Stimulated activated CD8-positive, alpha-beta memory T cell treated with anti-CD3 and anti-CD28 coated beads, Interleukin-4, amount 100 ng/mL, for 1 hour (primary cell): ENCODE measurements around the gene SOCS6.

Experiments
- DNase-seq, 2 donors: peaks; one replicate each; pipeline ENCODE4 v3.0.0-alpha.2; 2020; ENCODE audit warnings: low read depth in 2 of 2, low spot score in 1 of 2

The SOCS6 gene

GRCh38 chr18:70289351-70290312 is 787 bp downstream of the SOCS6 start:
- DNase-seq: no peak

DNA sequence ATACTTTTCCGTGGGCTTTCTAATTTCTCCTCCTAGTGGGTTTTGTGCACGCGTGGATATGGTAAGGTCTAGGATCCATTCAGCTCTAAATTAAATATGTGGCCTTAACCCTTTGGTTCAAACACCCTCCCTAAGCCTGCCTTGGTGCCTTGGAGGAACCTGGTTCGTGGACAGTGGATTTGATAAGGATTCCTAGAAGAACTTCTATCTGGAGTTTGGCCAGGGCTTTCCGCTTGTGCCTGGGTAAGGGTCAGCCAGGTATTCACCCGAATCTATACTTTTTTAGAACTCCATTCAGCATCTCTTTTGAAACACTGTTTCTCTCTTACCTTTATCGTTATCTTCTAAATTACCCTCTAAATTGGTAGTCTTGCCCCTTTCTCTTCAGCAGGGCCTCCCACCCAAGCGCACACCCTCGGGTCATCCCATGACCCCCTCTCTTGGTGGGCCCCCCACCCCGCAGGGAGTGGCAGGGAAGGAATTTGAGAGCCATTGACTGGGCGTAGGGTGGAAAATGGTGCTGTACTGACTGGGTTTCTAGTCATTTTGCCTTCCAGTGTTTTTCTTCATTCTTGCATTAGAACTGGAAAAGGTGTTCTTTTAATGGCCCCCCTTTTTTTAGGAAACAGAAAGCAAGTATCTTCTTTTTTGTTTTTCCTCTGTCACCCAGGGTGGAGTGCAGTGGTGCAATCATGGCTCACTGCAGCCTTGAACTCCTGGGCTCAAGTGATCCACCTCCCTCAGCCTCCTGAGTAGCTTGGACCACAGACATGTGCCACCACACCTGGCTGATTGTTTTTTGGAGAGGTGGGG is 1.8 kb downstream of the SOCS6 start:
- DNase-seq: no peak

GRCh38 chr18:70291295-70291574 is 2.4 kb downstream of the SOCS6 start:
- no peak for DNase-seq

GRCh38 chr18:70292628-70293027 is 3.8 kb downstream of the SOCS6 start:
- DNase-seq: no peak

- no peak for DNase-seq
Observed at GRCh38 chr18:70293166-70293565, 4.3 kb downstream of the SOCS6 start.

DNA sequence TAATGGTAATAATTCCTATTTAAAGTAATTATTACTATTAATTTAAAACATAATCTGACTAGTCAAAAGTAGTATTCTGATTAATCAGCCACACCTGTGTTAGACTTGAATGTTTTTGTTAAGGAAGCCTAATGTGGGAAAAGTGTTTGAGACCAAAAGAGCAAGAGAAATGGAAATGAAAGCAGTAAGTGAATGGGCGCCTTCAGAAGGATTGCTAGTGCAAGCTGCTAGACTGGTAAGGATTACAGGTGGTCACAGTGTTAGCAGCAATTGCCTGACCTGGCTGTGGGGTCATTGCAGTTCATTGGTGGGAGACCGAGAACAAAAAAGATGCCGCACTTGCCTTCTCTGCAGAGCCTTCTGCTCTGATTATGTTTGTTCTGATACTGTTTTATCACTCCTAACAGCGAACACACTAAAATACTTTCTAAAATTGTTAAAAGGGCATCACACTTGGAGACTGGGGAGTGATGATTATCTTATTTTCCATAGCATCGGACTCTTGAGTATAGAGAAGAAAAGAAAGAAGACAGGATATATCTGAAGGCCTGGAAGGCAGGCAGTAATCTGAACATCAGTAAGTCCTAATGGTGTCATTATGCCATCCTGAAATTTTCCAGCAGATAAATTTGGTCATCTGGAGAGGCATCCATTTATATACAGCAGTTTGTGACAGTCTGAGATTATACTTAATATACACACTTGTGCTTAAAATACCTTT is 5.8 kb downstream of the SOCS6 start:
- DNase-seq: no peak

- no peak for DNase-seq
Observed at GRCh38 chr18:70295192-70296188, 6.6 kb downstream of the SOCS6 start.

DNA sequence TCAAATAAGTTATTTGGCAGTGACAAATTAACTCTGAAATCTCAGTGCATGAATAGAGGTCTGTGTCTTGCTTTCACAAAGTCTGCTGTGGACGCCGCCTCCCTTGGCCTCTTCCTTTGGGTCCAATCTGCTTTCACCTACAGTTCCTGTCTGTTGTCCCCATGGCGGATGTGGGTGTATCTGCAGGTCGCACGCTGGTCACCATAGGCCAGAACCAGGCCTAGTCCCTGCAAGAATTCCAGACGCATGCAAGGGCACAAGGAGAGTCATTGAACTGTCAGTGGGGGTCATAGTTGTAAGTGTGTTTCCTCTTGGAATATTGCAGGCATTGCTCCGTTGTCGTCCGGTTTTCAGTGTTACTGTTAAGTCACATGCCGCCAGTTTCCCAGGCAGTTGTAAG is 7.4 kb downstream of the SOCS6 start:
- no peak for DNase-seq

GRCh38 chr18:70296781-70297180 is 7.9 kb downstream of the SOCS6 start:
- DNase-seq: no peak

DNA sequence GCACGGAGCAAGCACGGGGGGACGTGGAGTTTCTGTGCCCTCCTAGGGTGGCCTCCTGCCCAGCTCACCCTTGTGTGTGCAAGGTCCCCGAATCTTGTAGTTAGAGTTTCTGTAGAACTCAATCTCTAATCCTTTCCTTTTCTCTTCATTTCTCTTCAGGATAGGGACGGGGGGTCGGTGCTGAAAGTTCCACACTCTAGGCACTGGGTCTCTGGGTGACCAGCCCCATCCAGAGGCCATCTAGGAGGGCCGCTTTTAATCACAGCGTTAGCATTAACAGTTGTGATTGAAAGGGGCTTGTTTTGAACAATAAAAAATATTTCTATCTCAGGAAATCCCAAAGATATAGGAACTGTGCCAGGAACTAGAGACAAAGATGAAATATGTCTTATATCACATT is 10.5 kb downstream of the SOCS6 start:
- DNase-seq: no peak

- DNase-seq: no peak
Observed at GRCh38 chr18:70301667-70302066, 12.8 kb downstream of the SOCS6 start.

GRCh38 chr18:70308555-70309294 is 19.9 kb downstream of the SOCS6 start:
- DNase-seq: no peak

DNA sequence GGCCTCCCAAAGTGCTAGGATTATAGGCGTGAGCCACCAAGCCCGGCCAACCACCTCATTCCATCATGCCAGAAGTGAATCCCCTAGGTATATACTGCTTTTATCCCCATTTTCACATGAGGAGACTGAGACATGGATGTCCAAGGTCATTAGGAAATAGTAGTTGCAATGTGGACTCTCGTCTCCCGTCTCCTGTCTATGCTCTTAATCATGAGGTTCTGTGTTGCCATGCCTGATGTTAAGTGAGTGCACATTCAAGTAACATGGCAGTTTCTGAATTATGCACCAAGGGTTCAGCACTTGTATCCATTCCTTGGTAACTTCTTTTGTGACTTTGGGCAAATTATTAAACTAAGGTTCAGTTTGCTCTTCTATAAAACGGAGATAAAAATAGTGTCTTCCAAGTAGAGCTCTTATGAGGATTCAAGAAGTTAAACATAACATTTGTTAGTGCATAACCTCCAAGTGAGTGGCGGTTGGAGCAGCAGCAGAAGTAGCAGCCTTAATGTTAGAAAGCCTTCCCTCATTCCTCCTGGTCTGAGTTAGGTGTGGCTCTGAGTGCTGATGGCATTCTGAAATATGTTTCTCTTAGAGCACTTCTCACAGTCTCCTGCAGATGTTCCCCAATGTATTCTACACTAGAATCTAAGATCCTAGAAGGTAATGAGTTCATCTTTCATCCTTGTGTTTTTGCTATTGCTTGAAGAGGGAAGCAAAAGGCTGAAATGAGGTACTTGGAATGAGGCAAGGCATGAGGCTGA is 21.9 kb downstream of the SOCS6 start:
- no peak for DNase-seq

DNA sequence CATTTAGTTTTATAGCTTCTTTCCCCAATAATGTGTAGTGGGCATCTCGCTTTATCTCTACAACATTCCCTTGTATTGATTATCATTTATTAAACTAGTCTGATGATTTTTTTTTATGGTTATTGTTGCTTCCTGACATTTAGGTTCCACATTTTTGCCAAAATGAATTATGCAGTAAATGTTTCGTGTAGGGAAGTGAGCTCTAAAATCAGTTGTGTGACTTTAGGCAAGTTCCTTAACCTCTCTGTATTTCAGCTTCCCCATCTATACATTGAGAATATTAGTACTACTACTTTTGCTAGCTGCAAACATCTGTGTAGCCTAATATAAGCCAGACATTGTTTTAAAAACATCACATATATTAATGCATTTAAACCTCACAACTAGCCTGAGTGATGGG is 22.9 kb downstream of the SOCS6 start:
- DNase-seq: no peak

DNA sequence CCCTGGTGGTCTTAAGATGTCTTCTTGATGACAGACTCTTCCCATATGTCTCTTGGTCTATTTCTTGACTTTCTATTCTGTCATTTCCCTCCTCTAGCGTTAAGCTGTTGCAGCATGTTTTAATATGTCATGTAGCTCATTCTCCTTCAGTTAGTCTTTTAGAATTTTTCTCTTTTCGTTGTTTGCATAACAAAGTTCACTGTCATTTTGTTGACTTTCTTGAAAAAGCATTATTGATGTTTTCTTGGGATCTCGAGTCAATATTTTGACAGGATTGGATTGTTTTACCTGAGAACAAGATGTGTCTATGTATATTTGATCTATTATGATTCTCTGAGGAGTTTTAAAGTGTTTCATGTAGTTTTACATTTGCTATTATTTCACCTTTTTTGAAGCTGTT is 24.8 kb downstream of the SOCS6 start:
- DNase-seq: no peak

- no peak for DNase-seq
Observed at GRCh38 chr18:70314151-70314782, 25.4 kb downstream of the SOCS6 start.

- DNase-seq: no peak
Observed at GRCh38 chr18:70319187-70319586, 30.3 kb downstream of the SOCS6 start.

- DNase-seq: no peak
Observed at GRCh38 chr18:70321616-70322015, 32.8 kb downstream of the SOCS6 start.

DNA sequence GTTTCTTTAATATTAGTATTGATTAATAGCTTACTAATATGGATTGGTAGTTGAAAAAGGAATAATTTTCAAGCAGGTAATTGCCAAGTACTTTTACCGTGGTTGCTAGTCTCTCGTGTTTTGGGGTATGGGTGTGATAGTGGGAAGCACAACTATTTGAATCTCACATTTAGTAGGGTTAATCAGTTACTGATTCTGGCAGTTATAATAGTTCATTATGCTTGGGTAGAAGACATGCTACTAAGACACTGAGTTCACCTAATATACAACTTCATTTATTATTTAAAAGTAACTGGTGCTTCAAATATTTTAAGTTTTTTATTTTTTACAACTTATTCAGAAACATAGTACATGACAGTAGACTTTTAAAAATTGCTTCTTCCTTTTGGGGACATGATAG is 33.5 kb downstream of the SOCS6 start:
- no peak for DNase-seq
